Neural cell (in vitro differentiated cells): Measurements from ENCODE around the gene NELFA. TPM values are rescaled to one million over a fixed set of nuclear protein-coding genes. Genes with fewer than 3 reads are reported as not detected.
"Not testable (repeated sequence)": the region's sequence is repeated elsewhere in the genome, so short reads cannot be mapped to it uniquely, and the experiment has no call there.

Experiments used
- H2AFZ ChIP-seq: fragments of 200-600, 300-800 bp; sonication (generic), shearing (Covaris generic); 2 replicates; pipeline ENCODE4 v1.6.0; 2014; ENCODE audit warnings: low read depth, mild to moderate bottlenecking, antibody characterized with exemption, low read length, moderate library complexity
- H3F3A ChIP-seq: fragments of 200-600 bp; shearing (Covaris generic); 2 replicates; pipeline ENCODE4 v1.6.1; 2016; ENCODE audit warnings: mild to moderate bottlenecking, moderate library complexity, mixed read lengths, antibody characterized with exemption, low read length; ENCODE audit not compliant: insufficient read depth, poor library complexity, severe bottlenecking
- H3K27ac ChIP-seq: fragments of 200-600, 300-800 bp; sonication (generic), shearing (Covaris generic); 2 replicates; pipeline ENCODE4 v1.5.1; 2014; ENCODE audit warnings: mild to moderate bottlenecking, low read length, moderate library complexity
- H3K27me3 ChIP-seq: fragments of 300-800, 200-600 bp; sonication (generic), shearing (Covaris generic); 2 replicates; pipeline ENCODE4 v1.6.0; 2014; ENCODE audit warnings: mild to moderate bottlenecking, low read depth, low read length, moderate library complexity; ENCODE audit not compliant: insufficient read depth
- H3K36me3 ChIP-seq: fragments of 300-800, 200-600 bp; sonication (generic), shearing (Covaris generic); 2 replicates; pipeline ENCODE4 v1.5.1; 2014; ENCODE audit warnings: mild to moderate bottlenecking, antibody characterized with exemption, low read length, moderate library complexity; ENCODE audit not compliant: insufficient read depth
- H3K4me2 ChIP-seq: fragments of 300-800, 200-600 bp; sonication (generic), shearing (Covaris generic); 2 replicates; pipeline ENCODE4 v1.6.0; 2014; ENCODE audit warnings: mild to moderate bottlenecking, low read length
- H3K4me3 ChIP-seq: fragments of 300-800, 200-600 bp; sonication (generic), shearing (Covaris generic); 2 replicates; pipeline ENCODE4 v1.5.1; 2014; ENCODE audit warnings: mild to moderate bottlenecking, low read length, moderate library complexity
- H3K79me2 ChIP-seq: fragments of 200-600 bp; shearing (Covaris generic); replicated peaks from 2 replicates; pipeline ENCODE4 v1.6.0; 2014; ENCODE audit warnings: mild to moderate bottlenecking, low read length, moderate library complexity; ENCODE audit not compliant: insufficient read depth
- H3K9ac ChIP-seq: fragments of 300-800, 200-600 bp; sonication (generic), shearing (Covaris generic); 2 replicates; pipeline ENCODE4 v1.6.1; 2016; ENCODE audit warnings: mild to moderate bottlenecking, low read length, mixed read lengths
- H3K9me2 ChIP-seq: fragments of 200-600 bp; shearing (Covaris generic); 2 replicates; pipeline ENCODE4 v1.6.1; 2016; ENCODE audit warnings: mild to moderate bottlenecking, low read length, mixed read lengths; ENCODE audit not compliant: insufficient read depth
- H3K9me3 ChIP-seq: fragments of 200-600, 300-800 bp; sonication (generic), shearing (Covaris generic); 2 replicates; pipeline ENCODE4 v1.6.1; 2016; ENCODE audit warnings: mild to moderate bottlenecking, mixed run types, low read length, moderate library complexity, mixed read lengths
- H4K20me1 ChIP-seq: fragments of 200-600 bp; shearing (Covaris generic); 2 replicates; pipeline ENCODE4 v1.6.1; 2016; ENCODE audit warnings: mild to moderate bottlenecking, mixed run types; ENCODE audit not compliant: insufficient read depth
- EP300 ChIP-seq: fragments of 450-650 bp; conservative IDR thresholded peaks from 2 replicates; pipeline ENCODE4 v1.6.1; 2014; ENCODE audit warnings: antibody characterized with exemption, mild to moderate bottlenecking, moderate library complexity; ENCODE audit not compliant: poor library complexity, severe bottlenecking
- EZH2 ChIP-seq: fragments of 200-600, 300-800 bp; shearing (Covaris generic), sonication (generic); IDR thresholded peaks from 2 replicates; pipeline ENCODE4 v1.6.1; 2014; ENCODE audit warnings: antibody characterized with exemption, low read length, borderline replicate concordance, mild to moderate bottlenecking; ENCODE audit not compliant: insufficient read depth, poor library complexity, severe bottlenecking
- MXI1 ChIP-seq: fragments of 450-650 bp; conservative IDR thresholded peaks from 2 replicates; pipeline ENCODE4 v1.6.1; 2014; ENCODE audit warnings: antibody characterized with exemption, mild to moderate bottlenecking; ENCODE audit not compliant: poor library complexity, severe bottlenecking
- POLR2AphosphoS5 ChIP-seq: IDR thresholded peaks from 2 replicates; pipeline ENCODE4 v1.6.1; 2012
- RAD21 ChIP-seq: fragments of 450-650 bp; conservative IDR thresholded peaks from 2 replicates; pipeline ENCODE4 v1.6.1; 2014; ENCODE audit warnings: antibody characterized with exemption, mild to moderate bottlenecking, moderate library complexity
- SMC3 ChIP-seq: fragments of 450-650 bp; conservative IDR thresholded peaks from 2 replicates; pipeline ENCODE4 v1.6.1; 2014; ENCODE audit warnings: antibody characterized with exemption, mild to moderate bottlenecking, moderate library complexity; ENCODE audit not compliant: poor library complexity
- TAF1 ChIP-seq: IDR thresholded peaks from 2 replicates; pipeline ENCODE4 v1.6.1; 2012; ENCODE audit warnings: low read depth
- polyA plus RNA-seq: library from polyadenylated mRNA; depleted of rRNA; stranded (reverse); fragments of >200 nt; gene quantifications from 2 replicates; pipeline ENCODE4 v1.2.3, GENCODE V29; 2014
- TF ChIP-seq, protein P1 (sequence below): fragments of 450-650 bp; IDR thresholded peaks from 2 replicates; pipeline ENCODE4 v1.5.1; 2014; ENCODE audit warnings: antibody characterized with exemption, mild to moderate bottlenecking, moderate library complexity; ENCODE audit not compliant: poor library complexity, severe bottlenecking
- TF ChIP-seq, protein P2 (sequence below): IDR thresholded peaks from 2 replicates; pipeline ENCODE4 v1.6.1; 2012; ENCODE audit warnings: borderline replicate concordance

Gene NELFA
- polyA plus RNA-seq, 1 donor from 2014 or later, result 40.5 TPM

DNA sequence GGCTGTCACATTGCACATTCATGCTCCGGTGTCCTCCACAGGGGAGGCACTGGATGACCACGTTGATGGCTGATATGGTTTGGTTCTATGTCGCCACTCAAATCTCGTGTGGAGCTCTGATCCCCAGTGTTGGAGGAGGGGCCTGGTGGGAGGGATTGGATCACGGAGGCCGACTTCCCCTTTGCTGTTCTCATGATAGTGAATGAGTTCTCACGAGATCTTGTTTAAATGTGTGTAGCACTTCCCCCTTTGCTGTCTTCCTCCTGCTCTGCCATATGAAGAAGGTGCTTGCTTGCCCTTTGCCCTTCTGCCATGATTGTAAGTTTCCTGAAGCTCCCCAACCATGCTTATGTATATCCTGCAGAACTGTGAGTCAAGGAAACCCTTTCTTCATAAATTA is 28.1 kb upstream of the NELFA start:
- Histone ChIP-seq H4K20me1 (no peaks in the 10 kb centered on the region), H3K36me3 (no peaks in the 10 kb centered on the region), H3K4me3 (no peak overlapping the region), H3K27ac (no peak overlapping the region), H3F3A (no peaks in the 10 kb centered on the region), H3K9ac (no peak overlapping the region), H3K9me2 (no peaks in the 10 kb centered on the region), H3K79me2 (no peaks in the 10 kb centered on the region), H3K4me2 (no peak overlapping the region), H3K9me3 (peaks cover 6% of the 10 kb centered on the region), H3K27me3 (peaks cover 20% of the 10 kb centered on the region), H2AFZ (no peak overlapping the region)
- TF ChIP-seq SMC3, result no peak

DNA sequence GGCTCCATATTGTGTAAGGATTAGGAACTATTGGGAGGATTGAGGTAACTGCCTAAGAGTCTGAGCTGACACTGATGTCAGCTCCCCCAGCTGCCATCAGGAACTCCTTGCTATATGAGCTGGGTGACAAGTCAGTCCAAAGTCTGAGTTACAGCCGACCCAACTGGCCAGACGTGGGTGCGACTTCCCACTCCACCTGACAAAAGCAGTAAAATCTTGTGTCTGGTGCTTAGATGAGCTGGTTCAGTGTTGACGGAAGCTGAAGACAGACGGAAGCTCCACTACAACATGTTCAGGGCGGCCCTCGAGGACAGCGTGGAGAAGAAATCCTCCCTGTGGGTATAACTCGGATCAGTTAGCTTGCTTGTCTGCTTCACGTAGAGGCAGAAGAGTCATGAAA is 27.6 kb upstream of the NELFA start:
- no peak overlapping the region for H3K4me3 ChIP-seq
- no peak overlapping the region for H2AFZ ChIP-seq
- H3K9me3 ChIP-seq, result peaks cover 6% of the 10 kb centered on the region
- H3K27ac ChIP-seq, result no peak overlapping the region
- no peaks in the 10 kb centered on the region for H3K36me3 ChIP-seq
- H3F3A ChIP-seq, result no peaks in the 10 kb centered on the region
- no peaks in the 10 kb centered on the region for H3K79me2 ChIP-seq
- H4K20me1 ChIP-seq, result no peaks in the 10 kb centered on the region
- no peak overlapping the region for H3K4me2 ChIP-seq
- no peak overlapping the region for H3K9ac ChIP-seq
- no peak for TF ChIP-seq EP300
- H3K9me2 ChIP-seq, result no peaks in the 10 kb centered on the region
- peaks cover 19% of the 10 kb centered on the region for H3K27me3 ChIP-seq

DNA sequence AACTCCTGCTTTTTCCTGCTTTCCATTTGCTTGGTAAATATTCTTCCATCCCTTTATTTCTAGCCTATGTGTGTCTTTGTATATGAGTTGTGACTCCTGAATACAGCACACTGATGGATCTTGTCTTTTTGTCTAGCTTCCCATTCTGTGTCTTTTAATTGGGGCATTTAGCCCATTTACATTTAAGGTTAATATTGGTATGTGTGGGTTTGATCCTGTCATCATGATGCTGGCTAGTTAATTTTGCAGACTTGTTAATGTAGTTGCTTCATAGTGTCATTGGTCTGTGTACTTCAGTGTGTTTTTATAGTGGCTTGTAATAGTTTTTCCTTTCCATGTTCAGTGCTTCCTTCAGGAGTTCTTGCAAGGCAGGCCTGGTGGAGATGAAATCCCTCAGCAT is 22.4 kb upstream of the NELFA start:
- H3K9me2 ChIP-seq, H3K4me2 ChIP-seq, H3K79me2 ChIP-seq, H3F3A ChIP-seq, H3K27me3 ChIP-seq, H3K9ac ChIP-seq, H2AFZ ChIP-seq, H3K36me3 ChIP-seq, H3K27ac ChIP-seq, H3K9me3 ChIP-seq, H4K20me1 ChIP-seq, H3K4me3 ChIP-seq: not testable (repeated sequence)

- not testable (repeated sequence) for H3K4me2 ChIP-seq, H3K79me2 ChIP-seq, H3K9me2 ChIP-seq, H3K27me3 ChIP-seq, H3K9me3 ChIP-seq, H4K20me1 ChIP-seq, H3K4me3 ChIP-seq, H3F3A ChIP-seq, H3K27ac ChIP-seq, H3K36me3 ChIP-seq, H3K9ac ChIP-seq, H2AFZ ChIP-seq
Measured at GRCh38 chr4:2027120-2027519, 18.3 kb upstream of the NELFA start.

DNA sequence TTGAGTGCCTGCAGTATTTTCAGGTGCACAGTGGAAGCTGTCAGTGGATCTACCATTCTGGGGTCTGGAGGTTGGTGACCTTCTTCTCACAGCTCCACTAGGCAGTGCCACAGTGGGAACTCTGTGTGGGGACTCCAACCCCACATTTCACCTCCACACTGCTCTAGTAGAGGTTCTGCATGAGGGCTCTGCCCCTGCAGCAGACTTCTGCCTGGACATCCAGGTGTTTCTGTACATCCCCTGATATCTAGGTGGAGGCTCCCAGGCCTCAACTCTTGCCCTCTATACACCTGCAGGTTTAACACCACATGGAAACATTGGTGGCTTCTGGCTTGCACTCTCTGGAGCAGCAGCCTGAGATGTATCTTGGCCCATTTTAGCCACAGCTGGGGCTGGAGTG is 17.0 kb upstream of the NELFA start:
- H3K9me3 ChIP-seq, result no peaks in the 10 kb centered on the region
- TF ChIP-seq, protein P1, sequence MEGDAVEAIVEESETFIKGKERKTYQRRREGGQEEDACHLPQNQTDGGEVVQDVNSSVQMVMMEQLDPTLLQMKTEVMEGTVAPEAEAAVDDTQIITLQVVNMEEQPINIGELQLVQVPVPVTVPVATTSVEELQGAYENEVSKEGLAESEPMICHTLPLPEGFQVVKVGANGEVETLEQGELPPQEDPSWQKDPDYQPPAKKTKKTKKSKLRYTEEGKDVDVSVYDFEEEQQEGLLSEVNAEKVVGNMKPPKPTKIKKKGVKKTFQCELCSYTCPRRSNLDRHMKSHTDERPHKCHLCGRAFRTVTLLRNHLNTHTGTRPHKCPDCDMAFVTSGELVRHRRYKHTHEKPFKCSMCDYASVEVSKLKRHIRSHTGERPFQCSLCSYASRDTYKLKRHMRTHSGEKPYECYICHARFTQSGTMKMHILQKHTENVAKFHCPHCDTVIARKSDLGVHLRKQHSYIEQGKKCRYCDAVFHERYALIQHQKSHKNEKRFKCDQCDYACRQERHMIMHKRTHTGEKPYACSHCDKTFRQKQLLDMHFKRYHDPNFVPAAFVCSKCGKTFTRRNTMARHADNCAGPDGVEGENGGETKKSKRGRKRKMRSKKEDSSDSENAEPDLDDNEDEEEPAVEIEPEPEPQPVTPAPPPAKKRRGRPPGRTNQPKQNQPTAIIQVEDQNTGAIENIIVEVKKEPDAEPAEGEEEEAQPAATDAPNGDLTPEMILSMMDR, result no peak
- TF ChIP-seq RAD21, result no peak
- TF ChIP-seq EP300, result no peak
- no peak for TF ChIP-seq TAF1
- no peak for TF ChIP-seq EZH2
- no peak for TF ChIP-seq SMC3
- TF ChIP-seq, protein P2, sequence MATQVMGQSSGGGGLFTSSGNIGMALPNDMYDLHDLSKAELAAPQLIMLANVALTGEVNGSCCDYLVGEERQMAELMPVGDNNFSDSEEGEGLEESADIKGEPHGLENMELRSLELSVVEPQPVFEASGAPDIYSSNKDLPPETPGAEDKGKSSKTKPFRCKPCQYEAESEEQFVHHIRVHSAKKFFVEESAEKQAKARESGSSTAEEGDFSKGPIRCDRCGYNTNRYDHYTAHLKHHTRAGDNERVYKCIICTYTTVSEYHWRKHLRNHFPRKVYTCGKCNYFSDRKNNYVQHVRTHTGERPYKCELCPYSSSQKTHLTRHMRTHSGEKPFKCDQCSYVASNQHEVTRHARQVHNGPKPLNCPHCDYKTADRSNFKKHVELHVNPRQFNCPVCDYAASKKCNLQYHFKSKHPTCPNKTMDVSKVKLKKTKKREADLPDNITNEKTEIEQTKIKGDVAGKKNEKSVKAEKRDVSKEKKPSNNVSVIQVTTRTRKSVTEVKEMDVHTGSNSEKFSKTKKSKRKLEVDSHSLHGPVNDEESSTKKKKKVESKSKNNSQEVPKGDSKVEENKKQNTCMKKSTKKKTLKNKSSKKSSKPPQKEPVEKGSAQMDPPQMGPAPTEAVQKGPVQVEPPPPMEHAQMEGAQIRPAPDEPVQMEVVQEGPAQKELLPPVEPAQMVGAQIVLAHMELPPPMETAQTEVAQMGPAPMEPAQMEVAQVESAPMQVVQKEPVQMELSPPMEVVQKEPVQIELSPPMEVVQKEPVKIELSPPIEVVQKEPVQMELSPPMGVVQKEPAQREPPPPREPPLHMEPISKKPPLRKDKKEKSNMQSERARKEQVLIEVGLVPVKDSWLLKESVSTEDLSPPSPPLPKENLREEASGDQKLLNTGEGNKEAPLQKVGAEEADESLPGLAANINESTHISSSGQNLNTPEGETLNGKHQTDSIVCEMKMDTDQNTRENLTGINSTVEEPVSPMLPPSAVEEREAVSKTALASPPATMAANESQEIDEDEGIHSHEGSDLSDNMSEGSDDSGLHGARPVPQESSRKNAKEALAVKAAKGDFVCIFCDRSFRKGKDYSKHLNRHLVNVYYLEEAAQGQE, result no peak
- no peak for TF ChIP-seq MXI1
- no peak for TF ChIP-seq POLR2AphosphoS5
- H3F3A ChIP-seq, result no peaks in the 10 kb centered on the region
- H3K4me2 ChIP-seq, result no peak overlapping the region
- H3K4me3 ChIP-seq, result no peak overlapping the region
- no peak overlapping the region for H3K9ac ChIP-seq
- no peak overlapping the region for H2AFZ ChIP-seq
- no peaks in the 10 kb centered on the region for H3K79me2 ChIP-seq
- no peaks in the 10 kb centered on the region for H3K9me2 ChIP-seq
- no peaks in the 10 kb centered on the region for H4K20me1 ChIP-seq
- no peak overlapping the region for H3K27ac ChIP-seq
- no peaks in the 10 kb centered on the region for H3K27me3 ChIP-seq
- H3K36me3 ChIP-seq, result no peaks in the 10 kb centered on the region
